Activated CD4-positive, alpha-beta T cell treated with anti-CD3 and anti-CD28 coated beads, Interleukin-2, amount 10 ng/mL, durations not matched to agents 24 days and 14 days (primary cell): ENCODE data around the gene CPLX1. TPM values are rescaled to one million over a fixed set of nuclear protein-coding genes. Genes with fewer than 3 reads are reported as not detected.
A peak's percentile ranks its signal among the peaks of the same experiment; 100 is the strongest.

Source experiments
- DNase-seq: peaks from one replicate; pipeline ENCODE4 v3.0.0; 2022
- H3K27ac Mint-ChIP-seq: one replicate; pipeline ENCODE4 v1.8.0; 2022; ENCODE audit warnings: mild to moderate bottlenecking, mixed read lengths
- H3K27me3 Mint-ChIP-seq: one replicate; pipeline ENCODE4 v1.8.0; 2022; ENCODE audit warnings: mixed read lengths
- H3K36me3 Mint-ChIP-seq: one replicate; pipeline ENCODE4 v1.8.0; 2022; ENCODE audit warnings: low read depth, mild to moderate bottlenecking, mixed read lengths
- H3K4me1 Mint-ChIP-seq: one replicate; pipeline ENCODE4 v1.8.0; 2021; ENCODE audit warnings: mixed read lengths
- H3K4me3 Mint-ChIP-seq: one replicate; pipeline ENCODE4 v1.8.0; 2022; ENCODE audit warnings: mild to moderate bottlenecking, moderate library complexity, mixed read lengths
- H3K9me3 Mint-ChIP-seq: one replicate; pipeline ENCODE4 v1.8.0; 2021; ENCODE audit warnings: mixed read lengths
- intact Hi-C: fragments of 100-400 bp; cut with micrococcal nuclease; formaldehyde crosslinking; loops from one replicate; pipeline ENCODE4 v1.15.1; 2023
- total RNA-seq: library from RNA; stranded (reverse); gene quantifications from 2 replicates; pipeline ENCODE4 v1.2.3, GENCODE V29; 2022

CPLX1 gene
- total RNA-seq, 1 donor from 2014 or later = 1.7 TPM

- DNase-seq = no peak
- H3K27me3 Mint-ChIP-seq = no peaks in the 10 kb centered on the region
- H3K9me3 Mint-ChIP-seq = no peaks in the 10 kb centered on the region
- H3K36me3 Mint-ChIP-seq = peaks cover 58% of the 10 kb centered on the region
- H3K27ac Mint-ChIP-seq = no peak overlapping the region
- no peak overlapping the region for H3K4me3 Mint-ChIP-seq
- intact Hi-C loops = no loop called here
- H3K4me1 Mint-ChIP-seq = no peaks in the 10 kb centered on the region
Measured at GRCh38 chr4:864456-865120, 38.7 kb upstream of the CPLX1 start.

GRCh38 chr4:860561-860960, 34.6 kb upstream of the CPLX1 start:
- no peaks in the 10 kb centered on the region for H3K4me1 Mint-ChIP-seq
- peaks cover 13% of the 10 kb centered on the region for H3K9me3 Mint-ChIP-seq
- H3K36me3 Mint-ChIP-seq = peaks cover 74% of the 10 kb centered on the region
- no peak overlapping the region for H3K27ac Mint-ChIP-seq
- intact Hi-C loops = no loop called here
- DNase-seq = no peak
- no peak overlapping the region for H3K4me3 Mint-ChIP-seq
- no peaks in the 10 kb centered on the region for H3K27me3 Mint-ChIP-seq

GRCh38 chr4:859496-859895, 33.6 kb upstream of the CPLX1 start:
- Mint-ChIP-seq H3K27me3 (no peaks in the 10 kb centered on the region), H3K36me3 (peaks cover 80% of the 10 kb centered on the region), H3K4me1 (no peaks in the 10 kb centered on the region), H3K4me3 (no peak overlapping the region), H3K27ac (no peak overlapping the region), H3K9me3 (peaks cover 13% of the 10 kb centered on the region)
- DNase-seq = no peak
- intact Hi-C loops = no loop called here

GRCh38 chr4:858831-859451, 33.0 kb upstream of the CPLX1 start:
- Mint-ChIP-seq H3K4me1 (no peaks in the 10 kb centered on the region), H3K9me3 (peaks cover 13% of the 10 kb centered on the region), H3K27ac (no peak overlapping the region), H3K27me3 (no peaks in the 10 kb centered on the region), H3K36me3 (peaks cover 82% of the 10 kb centered on the region), H3K4me3 (no peak overlapping the region)
- intact Hi-C loops = no loop called here
- no peak for DNase-seq

- peaks cover 13% of the 10 kb centered on the region for H3K9me3 Mint-ChIP-seq
- no peak for DNase-seq
- H3K36me3 Mint-ChIP-seq = peaks cover 83% of the 10 kb centered on the region
- H3K4me3 Mint-ChIP-seq = no peak overlapping the region
- intact Hi-C loops = no loop called here
- no peaks in the 10 kb centered on the region for H3K27me3 Mint-ChIP-seq
- H3K27ac Mint-ChIP-seq = peak overlapping the region; percentile 23
- H3K4me1 Mint-ChIP-seq = no peaks in the 10 kb centered on the region
Measured at GRCh38 chr4:858041-858481, 32.1 kb upstream of the CPLX1 start.

- no peak for DNase-seq
- Mint-ChIP-seq H3K4me1 (no peaks in the 10 kb centered on the region), H3K36me3 (peaks cover 79% of the 10 kb centered on the region), H3K4me3 (no peak overlapping the region), H3K27me3 (no peaks in the 10 kb centered on the region), H3K9me3 (peaks cover 13% of the 10 kb centered on the region), H3K27ac (peak overlapping the region; percentile 23)
- intact Hi-C loops = no loop called here
Measured at GRCh38 chr4:857461-857860, 31.5 kb upstream of the CPLX1 start.

- Mint-ChIP-seq H3K9me3 (peaks cover 13% of the 10 kb centered on the region), H3K27ac (peak overlapping the region; percentile 62), H3K27me3 (no peaks in the 10 kb centered on the region), H3K4me1 (no peaks in the 10 kb centered on the region), H3K4me3 (no peak overlapping the region), H3K36me3 (peaks cover 71% of the 10 kb centered on the region)
- DNase-seq = no peak
- intact Hi-C loops = no loop called here
Measured at GRCh38 chr4:856225-856901, 30.4 kb upstream of the CPLX1 start.

- Mint-ChIP-seq H3K4me3 (no peak overlapping the region), H3K9me3 (peaks cover 13% of the 10 kb centered on the region), H3K27me3 (no peaks in the 10 kb centered on the region), H3K4me1 (no peaks in the 10 kb centered on the region), H3K27ac (peak overlapping the region; percentile 62), H3K36me3 (peaks cover 72% of the 10 kb centered on the region)
- intact Hi-C loops = no loop called here
- no peak for DNase-seq
Measured at GRCh38 chr4:855880-856224, 29.9 kb upstream of the CPLX1 start.

- H3K4me1 Mint-ChIP-seq = no peaks in the 10 kb centered on the region
- H3K27me3 Mint-ChIP-seq = no peaks in the 10 kb centered on the region
- H3K4me3 Mint-ChIP-seq = no peak overlapping the region
- no peak overlapping the region for H3K27ac Mint-ChIP-seq
- peaks cover 66% of the 10 kb centered on the region for H3K36me3 Mint-ChIP-seq
- H3K9me3 Mint-ChIP-seq = peaks cover 13% of the 10 kb centered on the region
- intact Hi-C loops = no loop called here
- DNase-seq = no peak
Measured at GRCh38 chr4:854356-854755, 28.4 kb upstream of the CPLX1 start.

- no peak for DNase-seq
- H3K27me3 Mint-ChIP-seq = no peaks in the 10 kb centered on the region
- intact Hi-C loops = no loop called here
- H3K27ac Mint-ChIP-seq = no peak overlapping the region
- H3K36me3 Mint-ChIP-seq = peaks cover 64% of the 10 kb centered on the region
- no peak overlapping the region for H3K4me3 Mint-ChIP-seq
- peaks cover 13% of the 10 kb centered on the region for H3K9me3 Mint-ChIP-seq
- no peaks in the 10 kb centered on the region for H3K4me1 Mint-ChIP-seq
Measured at GRCh38 chr4:853416-853781, 27.5 kb upstream of the CPLX1 start.

GRCh38 chr4:851701-852430, 25.9 kb upstream of the CPLX1 start:
- Mint-ChIP-seq H3K9me3 (peaks cover 8% of the 10 kb centered on the region), H3K36me3 (peaks cover 58% of the 10 kb centered on the region), H3K4me1 (no peaks in the 10 kb centered on the region), H3K27me3 (no peaks in the 10 kb centered on the region), H3K4me3 (no peak overlapping the region), H3K27ac (no peak overlapping the region)
- intact Hi-C loops = no loop called here
- DNase-seq = no peak

- intact Hi-C loops = no loop called here
- H3K4me1 Mint-ChIP-seq = no peaks in the 10 kb centered on the region
- H3K9me3 Mint-ChIP-seq = no peaks in the 10 kb centered on the region
- DNase-seq = no peak
- peaks cover 51% of the 10 kb centered on the region for H3K36me3 Mint-ChIP-seq
- no peak overlapping the region for H3K27ac Mint-ChIP-seq
- no peaks in the 10 kb centered on the region for H3K27me3 Mint-ChIP-seq
- H3K4me3 Mint-ChIP-seq = no peak overlapping the region
Measured at GRCh38 chr4:850323-850945, 24.5 kb upstream of the CPLX1 start.

- Mint-ChIP-seq H3K4me1 (no peaks in the 10 kb centered on the region), H3K27ac (no peak overlapping the region), H3K4me3 (no peak overlapping the region), H3K9me3 (no peaks in the 10 kb centered on the region), H3K36me3 (peaks cover 44% of the 10 kb centered on the region), H3K27me3 (no peaks in the 10 kb centered on the region)
- intact Hi-C loops = no loop called here
- DNase-seq = no peak
Measured at GRCh38 chr4:849478-850175, 23.7 kb upstream of the CPLX1 start.
